ENCODE results near the gene STRBP. TPM values are rescaled to one million over a fixed set of nuclear protein-coding genes. Genes with fewer than 3 reads are reported as not detected.

The STRBP gene
- total and polyA plus RNA-seq, 2 of the 8 experiments (the other 6 are each of a cell fraction or from before 2014, with no cell fraction given): 29.7 to 105 TPM

DNA sequence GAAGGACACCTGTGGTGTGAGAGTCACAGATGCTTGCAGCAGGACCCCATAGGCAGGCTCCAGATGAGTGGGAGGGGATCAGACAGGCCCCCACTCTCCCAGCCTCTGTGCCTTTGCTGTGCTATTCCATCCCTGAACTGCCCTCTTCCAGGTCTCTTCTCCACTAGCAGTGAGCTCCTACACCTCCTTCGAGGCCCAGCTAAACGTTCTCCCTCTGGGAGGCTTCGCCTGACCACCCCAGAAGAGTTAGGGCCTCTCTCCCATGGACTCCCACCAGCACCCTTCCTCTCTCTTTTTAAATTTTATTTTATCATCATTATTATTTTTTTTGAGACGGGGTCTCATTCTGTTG is 35.9 kb upstream of the STRBP start:
- FAIRE-seq (no peak), DNase-seq (ENCODE audit: low read depth in 1 of 2, low spot score in 2 of 2) (no peak)
- Histone ChIP-seq H4K5ac (ENCODE audit: insufficient read length, low read depth, low read length) (no peak overlapping the region), H3K18ac (ENCODE audit: extremely low read depth, low read length) (no peak overlapping the region), H4K8ac (ENCODE audit: extremely low read depth, insufficient read depth, low read length) (no peak overlapping the region), H3K27ac (ENCODE audit: low read depth, low read length) (no peak overlapping the region), H3K23me2 (ENCODE audit: low read depth, low read length) (no peaks in the 10 kb centered on the region; the same call in 1 of the 2 replicates), H2BK120ac (replicated peaks; ENCODE audit: low read depth, low read length) (no peak overlapping the region), H4K20me1 (replicated peaks in 1 of 2; ENCODE audit: control insufficient read depth in 1 of 2, insufficient read depth in 2 of 2, low read length in 2 of 2) (no peaks in the 10 kb centered on the region), H2AK5ac (ENCODE audit: low read depth, low read length) (no peak overlapping the region), H2BK20ac (ENCODE audit: low read length) (no peak overlapping the region), H3K36me3 (ENCODE audit: control insufficient read depth in 2 of 4, insufficient read depth in 4 of 4, low read length in 3 of 4) (no peaks in the 10 kb centered on the region), H3K4me3 (ENCODE audit: extremely low read depth in 1 of 4, insufficient read depth in 2 of 4, low read depth in 3 of 4, low read length in 4 of 4) (no peak overlapping the region), H4K91ac (replicated peaks; ENCODE audit: insufficient read length, low read length) (no peak overlapping the region), H3K4me2 (ENCODE audit: insufficient read depth in 1 of 2, low read depth in 2 of 2, low read length in 2 of 2) (no peak overlapping the region), H3K56ac (replicated peaks; ENCODE audit: insufficient read length, low read depth, low read length) (no peak overlapping the region), H3K9me3 (ENCODE audit: insufficient read depth in 2 of 2, low read depth in 1 of 2, low read length in 1 of 2) (no peaks in the 10 kb centered on the region), H3K14ac (ENCODE audit: insufficient read length) (no peak overlapping the region), H3K9ac (replicated peaks in 1 of 4; ENCODE audit: extremely low read depth in 1 of 4, low read depth in 3 of 4, low read length in 3 of 4) (no peak overlapping the region), H3K4ac (replicated peaks; ENCODE audit: insufficient read length, low read depth, low read length) (no peak overlapping the region), H2BK5ac (ENCODE audit: low read depth, low read length) (0 out of 2 replicates have a peak overlapping the region, but pooled peaks have one; percentile 35), H2BK12ac (ENCODE audit: low read depth, low read length) (no peak overlapping the region), H2AFZ (ENCODE audit: low read length) (no peak overlapping the region), H2BK15ac (ENCODE audit: low read length) (no peak overlapping the region), H3K79me2 (ENCODE audit: control insufficient read depth in 1 of 2, insufficient read depth in 2 of 2, low read length in 2 of 2) (no peaks in the 10 kb centered on the region), H3K4me1 (replicated peaks in 1 of 4; ENCODE audit: control insufficient read depth in 3 of 4, insufficient read depth in 4 of 4, low read length in 3 of 4) (no peaks in the 10 kb centered on the region; a peak in 1 of 7 replicates), H3K23ac (ENCODE audit: insufficient read length) (no peak overlapping the region), H3K79me1 (ENCODE audit: low read depth, low read length) (no peaks in the 10 kb centered on the region), H3K27me3 (replicated peaks in 1 of 4; ENCODE audit: control insufficient read depth in 3 of 4, extremely low read depth in 1 of 4, insufficient read depth in 3 of 4, low read length in 3 of 4) (no peaks in the 10 kb centered on the region)
- no peak for TF ChIP-seq SIX5 (IDR thresholded peaks at IDR 0.05; ENCODE audit: low read depth, low read length)
- ChIA-PET POLR2A (ENCODE audit: partially characterized antibody) (interaction anchor here (0.9 kb wide), 1 partner anchor 21 kb away, joined by 3 read pairs; no protein-coding TSS in a partner anchor), CTCF (ENCODE audit: partially characterized antibody) (interaction anchor here (0.5 to 2.4 kb wide), 3 partner anchors 9 to 536 kb away, joined by 3 to 6 read pairs (median 3); no protein-coding TSS in a partner anchor)
- WGBS, 2 experiments (ENCODE audit: extremely low coverage in 1 of 2, insufficient coverage in 1 of 2, insufficient read length in 1 of 2, insufficient replicate concordance in 2 of 2, low coverage in 1 of 2, low lambda C conversion rate in 2 of 2, missing lambda C conversion rate in 1 of 2): 83% methylated on average over 4 of the region's 4 CpGs; no CpG with 5 or more reads in 1 of the 2 experiments

All from H1 (cell line).